Activated T-helper 1 cell treated with anti-CD3 and anti-CD28 coated beads, Interleukin-12 subunit alpha, Interleukin-12 subunit beta, Interleukin-2, Interleukin-4 antibody, amounts not matched to agents 30 ng/mL and 10 ng/mL and 1 ng/mL, durations not matched to agents 14 hours and 24 hours and 36 hours (primary cell): Measurements from ENCODE around the gene HORMAD2. TPM values are rescaled to one million over a fixed set of nuclear protein-coding genes. Genes with fewer than 3 reads are reported as not detected.

ENCODE experiments used
- DNase-seq: peaks from one replicate; pipeline ENCODE4 v3.0.0; 2021; ENCODE audit warnings: low spot score
- H3K27ac Mint-ChIP-seq: one replicate; pipeline ENCODE4 v1.8.0; 2021; ENCODE audit warnings: mild to moderate bottlenecking, mixed read lengths
- H3K27me3 Mint-ChIP-seq: one replicate; pipeline ENCODE4 v1.8.0; 2022; ENCODE audit warnings: mild to moderate bottlenecking, moderate library complexity, mixed read lengths; ENCODE audit not compliant: insufficient read depth
- H3K36me3 Mint-ChIP-seq: one replicate; pipeline ENCODE4 v1.8.0; 2021; ENCODE audit warnings: low read depth, mixed read lengths
- H3K4me1 Mint-ChIP-seq: one replicate; pipeline ENCODE4 v1.8.0; 2021; ENCODE audit warnings: low read depth, mixed read lengths
- H3K4me3 Mint-ChIP-seq: one replicate; pipeline ENCODE4 v1.8.0; 2021; ENCODE audit warnings: mild to moderate bottlenecking, moderate library complexity, mixed read lengths
- H3K9me3 Mint-ChIP-seq: one replicate; pipeline ENCODE4 v1.8.0; 2021; ENCODE audit warnings: mixed read lengths
- intact Hi-C: fragments of 100-400 bp; cut with micrococcal nuclease; formaldehyde crosslinking; loops from one replicate; pipeline ENCODE4 v1.15.1; 2024
- total RNA-seq: library from RNA; stranded (reverse); gene quantifications from 2 replicates; pipeline ENCODE4 v1.2.3, GENCODE V29; 2022

Gene HORMAD2
- total RNA-seq, 1 donor from 2014 or later = 0.21 TPM

GRCh38 chr22:30224161-30224857 is 144.0 kb downstream of the HORMAD2 start:
- H3K4me3 Mint-ChIP-seq = no peak overlapping the region
- no peak overlapping the region for H3K27ac Mint-ChIP-seq
- no peak for DNase-seq
- H3K36me3 Mint-ChIP-seq = no peaks in the 10 kb centered on the region
- intact Hi-C loops = no loop called here
- no peaks in the 10 kb centered on the region for H3K9me3 Mint-ChIP-seq
- H3K4me1 Mint-ChIP-seq = peaks cover 85% of the 10 kb centered on the region
- no peaks in the 10 kb centered on the region for H3K27me3 Mint-ChIP-seq

GRCh38 chr22:30225220-30225927 is 145.1 kb downstream of the HORMAD2 start:
- Mint-ChIP-seq H3K27ac (no peak overlapping the region), H3K4me1 (peaks cover 74% of the 10 kb centered on the region), H3K4me3 (no peak overlapping the region), H3K36me3 (no peaks in the 10 kb centered on the region), H3K9me3 (no peaks in the 10 kb centered on the region), H3K27me3 (no peaks in the 10 kb centered on the region)
- no peak for DNase-seq
- intact Hi-C loops = no loop called here

- no peaks in the 10 kb centered on the region for H3K27me3 Mint-ChIP-seq
- H3K9me3 Mint-ChIP-seq = no peaks in the 10 kb centered on the region
- no peak for DNase-seq
- intact Hi-C loops = no loop called here
- H3K4me1 Mint-ChIP-seq = peaks cover 65% of the 10 kb centered on the region
- peak overlapping the region; percentile 42 for H3K27ac Mint-ChIP-seq
- H3K36me3 Mint-ChIP-seq = no peaks in the 10 kb centered on the region
- no peak overlapping the region for H3K4me3 Mint-ChIP-seq
These were observed 146.0 kb downstream of the HORMAD2 start for GRCh38 chr22:30226192-30226832.

Other genes starting within 250 kb of the HORMAD2 start
- gene ASCC2, start 242.2 kb upstream of the HORMAD2 start, total RNA-seq = 84.5 and 90.9 TPM in 2 replicates
- 20.6 and 27.8 TPM in 2 replicates for gene MTMR3, start 197.3 kb upstream of the HORMAD2 start, total RNA-seq
- 450 and 455 TPM in 2 replicates for gene LIF, start 166.3 kb downstream of the HORMAD2 start, total RNA-seq
- 76.7 and 78.3 TPM in 2 replicates for gene OSM, start 186.4 kb downstream of the HORMAD2 start, total RNA-seq
- 5.6 and 8.8 TPM in 2 replicates for gene CASTOR1, start 209.0 kb downstream of the HORMAD2 start, total RNA-seq
- 17.3 and 24.9 TPM in 2 replicates for gene TBC1D10A, start 246.5 kb downstream of the HORMAD2 start, total RNA-seq